CD4-positive, alpha-beta T cell treated with Interleukin-12 subunit alpha and Interleukin-12 subunit beta, for 1 hour (primary cell): ENCODE measurements around the gene ERGIC2.
"Not testable (repeated sequence)": the region's sequence is repeated elsewhere in the genome, so short reads cannot be mapped to it uniquely, and the experiment has no call there.

Source experiments
- DNase-seq: peaks from one replicate; pipeline ENCODE4 v3.0.0-alpha.2; 2020

The ERGIC2 gene, protein sequence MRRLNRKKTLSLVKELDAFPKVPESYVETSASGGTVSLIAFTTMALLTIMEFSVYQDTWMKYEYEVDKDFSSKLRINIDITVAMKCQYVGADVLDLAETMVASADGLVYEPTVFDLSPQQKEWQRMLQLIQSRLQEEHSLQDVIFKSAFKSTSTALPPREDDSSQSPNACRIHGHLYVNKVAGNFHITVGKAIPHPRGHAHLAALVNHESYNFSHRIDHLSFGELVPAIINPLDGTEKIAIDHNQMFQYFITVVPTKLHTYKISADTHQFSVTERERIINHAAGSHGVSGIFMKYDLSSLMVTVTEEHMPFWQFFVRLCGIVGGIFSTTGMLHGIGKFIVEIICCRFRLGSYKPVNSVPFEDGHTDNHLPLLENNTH

GRCh38 chr12:29380536-29381523 lies at the start of gene ERGIC2:
Gene ERGIC2 (minus strand): TSS chr12:29381172. CDS start chr12:29371633, 9,539 bp downstream.
- DNase-seq, result peak; percentile 97

- DNase-seq, result no peak
Observed at GRCh38 chr12:29430716-29431044, 49.7 kb upstream of the ERGIC2 start.

GRCh38 chr12:29429999-29430715 lies 49.2 kb upstream of the ERGIC2 start:
- DNase-seq, result no peak

DNA sequence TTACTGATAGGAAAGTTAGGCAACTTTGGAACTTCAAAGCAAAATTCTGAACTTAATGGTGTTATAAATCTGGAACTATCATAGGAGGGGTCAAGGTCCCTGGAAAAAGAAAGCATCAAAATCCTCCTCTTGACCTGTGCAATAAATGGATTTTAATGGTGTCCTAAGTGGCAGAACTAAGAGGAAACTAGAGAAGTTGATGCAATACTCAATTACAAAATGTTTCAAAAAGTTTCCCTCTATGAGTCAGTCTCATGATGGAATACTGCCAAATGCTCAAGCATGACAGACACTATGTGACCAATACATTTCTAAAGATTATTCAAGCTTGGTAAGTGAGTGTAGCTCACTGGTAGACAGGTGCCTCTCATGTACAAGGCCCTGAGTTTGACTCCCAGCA lies 47.7 kb upstream of the ERGIC2 start:
- DNase-seq, result no peak

- DNase-seq, result peak; percentile 19
Observed at GRCh38 chr12:29427964-29428363, 47.0 kb upstream of the ERGIC2 start.

GRCh38 chr12:29426498-29426897 lies 45.5 kb upstream of the ERGIC2 start:
- no peak for DNase-seq

DNA sequence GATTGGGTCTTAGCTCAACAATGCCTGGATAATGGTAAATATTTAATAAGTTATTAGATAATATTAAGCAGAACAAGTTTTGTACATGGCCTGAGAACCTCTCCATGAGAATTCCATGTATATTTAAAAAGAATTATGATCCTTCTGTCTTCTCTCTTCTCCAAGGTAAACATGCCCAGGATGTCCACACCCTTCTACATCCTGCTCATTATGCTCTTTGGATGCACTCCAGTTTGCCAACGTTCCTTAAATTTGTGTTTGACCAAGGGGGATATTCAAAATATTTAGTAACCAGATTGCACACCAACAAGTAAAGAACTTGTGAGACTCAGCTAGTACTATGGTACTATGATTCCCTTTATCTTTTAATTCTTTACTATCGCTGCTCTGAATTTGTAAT lies 44.8 kb upstream of the ERGIC2 start:
- no peak for DNase-seq

DNA sequence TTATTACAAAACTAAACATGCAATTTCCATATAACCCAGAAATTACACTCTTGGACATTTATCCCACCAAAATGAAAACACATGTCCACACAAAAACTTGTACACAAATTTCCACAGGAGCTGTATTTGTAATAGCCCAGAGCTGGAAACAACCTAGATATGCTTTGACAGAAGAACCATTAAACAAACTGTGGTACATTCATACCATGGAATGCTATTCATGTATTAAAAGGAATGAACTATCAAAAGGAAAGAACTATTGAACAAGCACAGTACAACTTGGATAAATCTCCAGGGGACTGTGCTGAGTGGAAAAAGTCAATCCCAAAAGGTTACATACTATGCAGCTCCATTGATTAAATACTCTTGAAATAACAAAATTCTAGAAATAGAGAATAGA lies 35.8 kb upstream of the ERGIC2 start:
- DNase-seq, result no peak

DNA sequence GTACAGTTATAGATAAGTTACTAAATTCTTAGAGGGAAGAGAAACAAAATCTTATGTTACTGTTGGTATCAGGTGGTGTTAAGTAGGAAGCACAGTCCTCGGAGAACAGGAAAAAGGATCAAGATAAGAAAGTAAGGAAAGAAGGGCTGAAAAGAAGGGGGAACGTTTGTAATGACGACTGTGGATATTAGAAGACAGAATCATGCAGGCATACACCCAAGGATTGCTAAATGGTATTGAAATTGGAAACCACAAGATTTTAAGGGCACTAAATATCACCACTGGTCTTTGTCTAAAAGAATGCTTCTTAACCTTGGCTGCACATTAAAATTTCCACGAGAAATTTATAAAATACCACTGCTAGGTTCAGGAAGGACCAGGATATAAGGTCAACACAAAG lies 34.1 kb upstream of the ERGIC2 start:
- DNase-seq, result no peak

GRCh38 chr12:29414368-29414767 lies 33.4 kb upstream of the ERGIC2 start:
- DNase-seq, result no peak

DNA sequence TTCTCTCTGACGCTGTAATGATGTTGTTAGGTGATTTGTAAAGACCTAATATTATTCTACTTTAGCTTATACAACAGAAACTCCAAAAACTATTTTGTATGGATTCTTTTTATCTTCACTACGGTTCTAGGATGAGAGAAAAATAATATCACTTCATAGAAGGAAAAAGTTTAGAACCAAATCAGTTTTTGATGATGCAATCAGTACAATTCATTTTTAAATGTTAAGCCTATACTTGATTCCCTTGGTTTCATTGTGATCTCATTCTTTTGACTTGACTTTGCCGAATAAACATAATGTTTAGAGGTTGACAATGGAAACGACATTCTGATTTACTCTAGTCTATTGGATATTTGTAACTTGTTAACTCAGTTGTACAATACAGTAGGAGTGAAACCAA lies 24.6 kb upstream of the ERGIC2 start:
- no peak for DNase-seq

- DNase-seq, result no peak
Observed at GRCh38 chr12:29403991-29404390, 23.0 kb upstream of the ERGIC2 start.

DNA sequence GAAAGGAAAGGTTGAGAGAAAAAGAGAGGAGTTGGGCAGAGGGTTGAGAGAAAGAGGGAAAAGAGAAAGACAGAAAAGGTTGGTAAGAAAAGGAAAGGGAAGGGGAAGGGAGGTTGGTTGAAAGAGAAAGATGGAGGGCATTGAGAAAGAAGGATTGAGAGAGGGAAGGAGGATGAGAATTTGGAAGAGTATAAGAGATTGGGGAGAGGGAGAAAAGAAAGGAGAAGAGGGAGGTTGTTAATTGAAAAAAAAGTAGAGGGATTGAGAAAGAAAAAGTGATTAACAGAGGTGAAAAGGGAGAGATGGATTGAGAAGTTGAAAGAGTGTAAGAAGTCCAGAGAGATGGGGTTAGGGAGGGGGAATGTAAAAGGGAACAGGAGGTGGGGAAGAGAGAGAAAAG lies 21.5 kb upstream of the ERGIC2 start:
- no peak for DNase-seq

- no peak for DNase-seq
Observed at GRCh38 chr12:29398495-29398894, 17.5 kb upstream of the ERGIC2 start.

DNA sequence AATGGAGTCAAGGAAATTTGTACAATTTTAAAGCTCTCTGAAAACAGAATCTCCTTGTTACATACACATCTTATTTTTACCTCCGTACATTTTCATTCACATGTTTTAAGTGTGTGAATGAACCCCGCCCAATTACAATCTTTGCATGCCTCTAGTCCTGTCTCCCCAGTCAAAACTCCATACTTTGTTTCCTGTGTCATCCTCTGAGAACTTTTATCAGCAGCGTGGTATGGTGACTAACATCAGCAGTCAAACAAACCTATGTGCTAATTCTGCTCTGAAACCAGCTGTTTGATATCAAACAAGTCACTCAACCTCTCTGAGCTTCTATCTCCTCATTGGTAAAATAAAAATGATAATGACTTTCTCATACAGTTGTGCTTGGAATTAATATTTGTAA lies 15.8 kb upstream of the ERGIC2 start:
- no peak for DNase-seq

GRCh38 chr12:29395356-29395755 lies 14.4 kb upstream of the ERGIC2 start:
- no peak for DNase-seq

DNA sequence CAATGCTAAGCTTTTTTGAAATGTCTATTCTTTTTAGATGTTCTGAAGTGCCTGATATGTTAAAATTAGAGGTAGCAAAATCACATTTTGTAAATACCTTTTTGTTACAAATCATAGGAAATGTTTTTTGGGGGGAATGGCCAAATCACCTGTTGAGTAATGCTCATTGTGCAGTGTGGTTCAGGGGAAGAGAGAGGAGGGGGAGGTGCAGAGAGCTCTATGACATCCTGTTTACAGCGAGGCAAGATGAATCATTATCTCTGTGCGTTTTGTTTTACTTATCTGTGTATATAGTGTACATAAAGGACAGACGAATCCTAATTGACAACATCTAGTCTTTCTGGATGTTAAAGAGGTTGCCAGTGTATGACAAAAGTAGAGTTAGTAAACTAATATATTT lies 9.4 kb upstream of the ERGIC2 start:
- peak; percentile 64 for DNase-seq

DNA sequence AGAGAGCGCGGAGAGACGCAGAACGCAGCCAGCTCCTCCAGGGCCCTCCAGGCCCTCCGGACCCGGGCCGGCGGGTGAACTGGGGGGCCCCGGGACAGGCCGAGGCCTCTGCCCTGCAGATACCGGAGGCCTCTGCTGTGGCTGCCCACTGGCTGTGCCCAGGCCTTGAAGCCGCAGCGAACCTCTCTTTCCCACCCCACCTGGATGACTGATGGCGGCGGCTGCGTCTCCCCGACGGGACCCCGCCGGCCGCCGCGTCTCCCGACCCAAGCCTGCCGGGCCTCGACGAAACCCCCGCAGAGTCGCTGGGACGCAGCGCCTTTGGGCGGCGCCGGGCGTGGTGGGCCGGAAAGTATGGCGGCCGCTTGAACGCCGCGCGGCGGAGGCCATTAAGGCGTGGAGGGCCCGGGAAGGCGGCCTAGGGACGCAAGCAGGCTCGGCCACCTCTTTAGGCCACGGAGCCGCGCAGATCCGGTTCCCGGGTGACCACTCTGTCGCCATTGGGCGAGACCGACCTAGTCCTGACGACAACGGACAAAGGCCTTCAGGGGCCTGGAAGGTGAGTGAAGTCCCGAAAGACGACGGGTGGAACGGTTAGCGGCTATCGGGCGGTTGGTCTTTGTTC lies 8.4 kb upstream of the ERGIC2 start:
- DNase-seq, result peak; percentile 20

DNA sequence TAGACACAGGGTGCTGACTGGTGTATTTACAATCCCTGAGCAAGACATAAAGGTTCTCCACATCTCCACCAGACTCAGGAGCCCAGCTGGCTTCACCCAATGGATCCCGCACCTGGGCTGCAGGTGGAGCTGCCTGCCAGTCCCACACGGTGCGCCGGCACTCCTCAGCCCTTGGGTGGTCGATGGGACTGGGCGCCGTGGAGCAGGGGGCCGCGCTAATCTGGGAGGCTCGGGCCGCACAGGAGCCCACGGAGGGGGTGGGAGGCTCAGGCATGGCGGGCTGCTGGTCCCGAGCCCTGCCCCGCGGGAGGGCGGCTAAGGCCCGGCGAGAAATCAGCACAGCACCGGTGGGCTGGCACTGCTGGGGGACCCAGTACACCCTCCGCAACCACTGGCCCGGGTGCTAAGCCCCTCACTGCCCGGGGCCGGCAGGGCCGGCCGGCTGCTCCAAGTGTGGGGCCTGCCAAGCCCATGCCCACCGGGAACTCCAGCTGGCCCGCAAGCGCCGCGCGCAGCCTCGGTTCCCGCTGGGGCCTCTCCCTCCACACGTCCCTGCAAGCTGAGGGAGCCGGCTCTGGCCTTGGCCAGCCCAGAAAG lies 5.2 kb upstream of the ERGIC2 start:
- not testable (repeated sequence) for DNase-seq

DNA sequence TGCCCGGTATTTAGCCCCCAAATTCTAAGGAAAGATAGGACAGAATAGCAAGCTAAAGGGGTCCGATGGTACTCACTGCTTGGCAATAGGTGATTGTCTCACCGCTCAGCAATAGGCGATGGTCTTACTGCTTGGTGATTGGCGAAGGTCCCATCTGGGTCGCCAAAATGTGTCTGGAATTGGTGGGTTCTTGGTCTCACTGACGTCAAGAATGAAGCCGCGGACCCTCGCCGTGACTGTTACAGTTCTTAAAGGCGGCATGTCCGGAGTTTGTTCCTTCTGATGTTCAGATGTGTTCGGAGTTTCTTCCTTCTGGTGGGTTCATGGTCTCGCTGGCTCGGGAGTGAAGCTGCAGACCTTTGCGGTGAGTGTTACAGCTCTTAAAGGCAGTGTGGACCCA lies 4.2 kb upstream of the ERGIC2 start:
- not testable (repeated sequence) for DNase-seq

DNA sequence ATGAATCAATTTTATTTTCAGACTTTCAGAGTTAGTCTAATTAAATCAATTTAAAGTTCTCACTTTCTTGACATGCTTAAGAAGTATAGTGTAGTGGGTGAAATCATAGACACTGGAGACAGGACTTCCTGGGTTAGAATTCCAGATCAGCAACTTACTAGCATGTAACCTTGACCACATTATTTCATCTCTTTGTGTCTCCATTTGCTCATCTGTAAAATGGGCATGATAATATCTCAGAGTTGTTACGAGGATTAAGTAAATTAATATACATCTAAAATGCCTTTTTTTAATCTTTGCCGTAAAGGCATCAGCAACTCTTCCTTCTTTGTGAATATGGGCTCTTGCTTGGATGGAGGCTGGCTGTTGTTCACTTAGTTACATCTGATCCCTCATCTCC lies 1.3 kb upstream of the ERGIC2 start:
- no peak for DNase-seq

DNA sequence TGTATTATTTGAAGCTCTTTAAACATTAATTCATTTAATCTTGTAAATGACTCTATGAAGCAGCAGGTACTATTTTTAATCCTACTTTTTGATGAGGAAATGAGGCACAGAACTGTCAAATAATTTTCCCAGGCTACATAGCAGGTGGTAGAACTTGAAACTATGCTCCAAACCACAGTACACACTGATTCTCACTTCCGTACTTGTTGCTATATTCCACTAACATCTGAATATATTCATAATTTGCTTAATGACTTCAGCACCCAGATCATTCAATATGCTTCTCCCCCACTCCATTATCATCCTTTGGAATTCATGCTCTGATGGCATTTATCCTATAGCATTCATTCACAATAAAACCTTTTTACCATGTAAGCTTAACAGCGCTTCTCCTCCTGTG lies 4.9 kb downstream of the ERGIC2 start:
- DNase-seq, result no peak

- DNase-seq, result no peak
Observed at GRCh38 chr12:29374913-29375312, 6.1 kb downstream of the ERGIC2 start.
